ENCODE data around the gene SLC22A15. TPM values are rescaled to one million over a fixed set of nuclear protein-coding genes. Genes with fewer than 3 reads are reported as not detected.
"Not testable (repeated sequence)": the region's sequence is repeated elsewhere in the genome, so short reads cannot be mapped to it uniquely, and the experiment has no call there.

SLC22A15 gene
- total RNA-seq, 3 donors from 2014 or later, result 2.0 to 2.7 (median 2.4) TPM

GRCh38 chr1:115955228-115955627 lies 21.1 kb upstream of the SLC22A15 start:
- ATAC-seq, result no peak
- Histone ChIP-seq H3K36me3 (ENCODE audit: low read depth) (no peaks in the 10 kb centered on the region), H3K9me3 (no peaks in the 10 kb centered on the region), H3K4me1 (ENCODE audit: low read depth) (no peaks in the 10 kb centered on the region), H3K4me3 (no peak overlapping the region)
- DNase-seq, result no peak
- intact Hi-C loops (cut with DNase I, micrococcal nuclease), result no loop called here
- TF ChIP-seq CTCF (IDR thresholded peaks at IDR 0.05), result no peak

- no peaks in the 10 kb centered on the region for H3K36me3 ChIP-seq (ENCODE audit: low read depth)
- intact Hi-C loops (cut with DNase I, micrococcal nuclease), result no loop called here
- no peak for TF ChIP-seq CTCF (IDR thresholded peaks at IDR 0.05)
- no peaks in the 10 kb centered on the region for H3K4me1 ChIP-seq (ENCODE audit: low read depth)
- ATAC-seq (no peak), DNase-seq (no peak)
- H3K4me3 ChIP-seq, result no peak overlapping the region
- H3K9me3 ChIP-seq, result no peaks in the 10 kb centered on the region
Measured at GRCh38 chr1:115958866-115959265, 17.4 kb upstream of the SLC22A15 start.

GRCh38 chr1:115969509-115969908 lies 6.8 kb upstream of the SLC22A15 start:
- H3K36me3 ChIP-seq (ENCODE audit: low read depth), result no peaks in the 10 kb centered on the region
- no peak overlapping the region for H3K4me3 ChIP-seq
- ATAC-seq, result no peak
- no peak for DNase-seq
- intact Hi-C loops (cut with DNase I, micrococcal nuclease), result no loop called here
- no peaks in the 10 kb centered on the region for H3K4me1 ChIP-seq (ENCODE audit: low read depth)
- H3K9me3 ChIP-seq, result no peaks in the 10 kb centered on the region
- TF ChIP-seq CTCF (IDR thresholded peaks at IDR 0.05), result no peak

- ATAC-seq; H3K36me3 ChIP-seq (ENCODE audit: low read depth); H3K9me3 ChIP-seq; H3K4me1 ChIP-seq (ENCODE audit: low read depth); intact Hi-C loops (cut with DNase I, micrococcal nuclease); DNase-seq; H3K4me3 ChIP-seq: not testable (repeated sequence)
Measured at GRCh38 chr1:115971778-115972177, 4.5 kb upstream of the SLC22A15 start.

GRCh38 chr1:115973154-115973553 lies 3.2 kb upstream of the SLC22A15 start:
- no peak for TF ChIP-seq CTCF (IDR thresholded peaks at IDR 0.05)
- no peak for DNase-seq
- Histone ChIP-seq H3K4me3 (no peak overlapping the region), H3K36me3 (ENCODE audit: low read depth) (no peaks in the 10 kb centered on the region), H3K9me3 (no peaks in the 10 kb centered on the region), H3K4me1 (ENCODE audit: low read depth) (no peaks in the 10 kb centered on the region)
- ATAC-seq, result no peak
- intact Hi-C loops (cut with DNase I, micrococcal nuclease), result no loop called here

GRCh38 chr1:115975569-115976061 lies 698 bp upstream of the SLC22A15 start:
- Histone ChIP-seq H3K4me3 (peak overlapping the region; percentile 46), H3K9me3 (no peaks in the 10 kb centered on the region), H3K4me1 (ENCODE audit: low read depth) (no peaks in the 10 kb centered on the region), H3K36me3 (ENCODE audit: low read depth) (no peaks in the 10 kb centered on the region)
- DNase-seq (no peak), ATAC-seq (no peak)
- intact Hi-C loops (cut with DNase I, micrococcal nuclease), result no loop called here
- no peak for TF ChIP-seq CTCF (IDR thresholded peaks at IDR 0.05)

All from mucosa of descending colon (tissue), 3 donors.